ENCODE measurements around the gene EIF5AL1. TPM values are rescaled to one million over a fixed set of nuclear protein-coding genes. Genes with fewer than 3 reads are reported as not detected.
"Not testable (repeated sequence)": the region's sequence is repeated elsewhere in the genome, so short reads cannot be mapped to it uniquely, and the experiment has no call there.

EIF5AL1 gene
- total RNA-seq, 1 donor from 2014 or later, result 0.14 TPM

- not testable (repeated sequence) for DNase-seq (ENCODE audit: low spot score)
Measured at GRCh38 chr10:79509306-79509933, 2.9 kb upstream of the EIF5AL1 start.

GRCh38 chr10:79509934-79510508 is 2.3 kb upstream of the EIF5AL1 start:
- not testable (repeated sequence) for DNase-seq (ENCODE audit: low spot score)

- not testable (repeated sequence) for DNase-seq (ENCODE audit: low spot score)
Measured at GRCh38 chr10:79516532-79517205, 4.3 kb downstream of the EIF5AL1 start.

GRCh38 chr10:79517567-79517966 is 5.2 kb downstream of the EIF5AL1 start:
- not testable (repeated sequence) for DNase-seq (ENCODE audit: low spot score)

- not testable (repeated sequence) for DNase-seq (ENCODE audit: low spot score)
Measured at GRCh38 chr10:79521751-79522150, 9.4 kb downstream of the EIF5AL1 start.

GRCh38 chr10:79522464-79522863 is 10.1 kb downstream of the EIF5AL1 start:
- not testable (repeated sequence) for DNase-seq (ENCODE audit: low spot score)

- not testable (repeated sequence) for DNase-seq (ENCODE audit: low spot score)
Measured at GRCh38 chr10:79523157-79523853, 11.0 kb downstream of the EIF5AL1 start.

GRCh38 chr10:79525049-79525710 is 12.8 kb downstream of the EIF5AL1 start:
- not testable (repeated sequence) for DNase-seq (ENCODE audit: low spot score)

GRCh38 chr10:79528261-79528660 is 15.9 kb downstream of the EIF5AL1 start:
- DNase-seq (ENCODE audit: low spot score), result not testable (repeated sequence)

GRCh38 chr10:79533142-79533902 is 21.0 kb downstream of the EIF5AL1 start:
- DNase-seq (ENCODE audit: low spot score), result not testable (repeated sequence)

- not testable (repeated sequence) for DNase-seq (ENCODE audit: low spot score)
Measured at GRCh38 chr10:79533903-79534175, 21.5 kb downstream of the EIF5AL1 start.

- DNase-seq (ENCODE audit: low spot score), result not testable (repeated sequence)
Measured at GRCh38 chr10:79538311-79538710, 26.0 kb downstream of the EIF5AL1 start.

- DNase-seq (ENCODE audit: low spot score), result not testable (repeated sequence)
Measured at GRCh38 chr10:79540930-79541329, 28.6 kb downstream of the EIF5AL1 start.

GRCh38 chr10:79542626-79543025 is 30.3 kb downstream of the EIF5AL1 start:
- DNase-seq (ENCODE audit: low spot score), result no peak

- not testable (repeated sequence) for DNase-seq (ENCODE audit: low spot score)
Measured at GRCh38 chr10:79544408-79544807, 32.1 kb downstream of the EIF5AL1 start.

- not testable (repeated sequence) for DNase-seq (ENCODE audit: low spot score)
Measured at GRCh38 chr10:79544926-79545659, 32.8 kb downstream of the EIF5AL1 start.

GRCh38 chr10:79547128-79547527 is 34.8 kb downstream of the EIF5AL1 start:
- DNase-seq (ENCODE audit: low spot score), result not testable (repeated sequence)

GRCh38 chr10:79547973-79548372 is 35.6 kb downstream of the EIF5AL1 start:
- no peak for DNase-seq (ENCODE audit: low spot score)

GRCh38 chr10:79552143-79552542 is 39.8 kb downstream of the EIF5AL1 start:
- no peak for DNase-seq (ENCODE audit: low spot score)
